Lower lobe of right lung (tissue), 2 donors: ENCODE measurements around the gene PMM2. TPM values are rescaled to one million over a fixed set of nuclear protein-coding genes. Genes with fewer than 3 reads are reported as not detected.
A peak's percentile ranks its signal among the peaks of the same experiment; 100 is the strongest.
"Not testable (repeated sequence)": the region's sequence is repeated elsewhere in the genome, so short reads cannot be mapped to it uniquely, and the experiment has no call there.

Source experiments
- ATAC-seq, 2 donors: fragments of 200-7000 bp; cut with Tn5 transposase; one replicate each; pipeline ENCODE4 v1.9.1; 2020 to 2022; ENCODE audit warnings: mild to moderate bottlenecking in 2 of 2, moderate library complexity in 2 of 2
- DNase-seq: peaks from one replicate; pipeline ENCODE4 v3.0.0-alpha.2; 2020
- H3K27ac ChIP-seq: fragments of 200-600 bp; one replicate; pipeline ENCODE4 v1.8.0; 2022
- H3K27me3 ChIP-seq: fragments of 200-600 bp; one replicate; pipeline ENCODE4 v1.8.0; 2022; ENCODE audit warnings: low read depth
- H3K36me3 ChIP-seq: fragments of 200-600 bp; one replicate; pipeline ENCODE4 v1.8.0; 2022; ENCODE audit warnings: mild to moderate bottlenecking
- H3K4me1 ChIP-seq: fragments of 200-600 bp; one replicate; pipeline ENCODE4 v1.8.0; 2022
- H3K4me3 ChIP-seq: fragments of 200-600 bp; one replicate; pipeline ENCODE4 v1.8.0; 2022; ENCODE audit warnings: mild to moderate bottlenecking
- H3K9me3 ChIP-seq: fragments of 200-600 bp; one replicate; pipeline ENCODE4 v1.8.0; 2022
- intact Hi-C: fragments of 100-400 bp; cut with DNase I; formaldehyde crosslinking; loops from one replicate; pipeline ENCODE4 v1.11.0; 2022
- total RNA-seq: library from RNA; stranded (reverse); fragmentation: NEBNext Ultra II Directional; extraction: Animal tissue kit (Norgen Biotek cat#: 25700); gene quantifications from one replicate; pipeline ENCODE4 v1.2.1, GENCODE V29; 2021
- TF ChIP-seq, protein P1 (sequence below): fragments of 200-600 bp; IDR thresholded peaks from one replicate; pipeline ENCODE4 v1.8.0; 2022; ENCODE audit warnings: antibody characterized with exemption, mild to moderate bottlenecking
- donor health status: DM: no; HTN: yes; CAD: no; lungs with severe emphysema.

PMM2 gene
- total RNA-seq, 1 donor from 2014 or later: 39.3 TPM

DNA sequence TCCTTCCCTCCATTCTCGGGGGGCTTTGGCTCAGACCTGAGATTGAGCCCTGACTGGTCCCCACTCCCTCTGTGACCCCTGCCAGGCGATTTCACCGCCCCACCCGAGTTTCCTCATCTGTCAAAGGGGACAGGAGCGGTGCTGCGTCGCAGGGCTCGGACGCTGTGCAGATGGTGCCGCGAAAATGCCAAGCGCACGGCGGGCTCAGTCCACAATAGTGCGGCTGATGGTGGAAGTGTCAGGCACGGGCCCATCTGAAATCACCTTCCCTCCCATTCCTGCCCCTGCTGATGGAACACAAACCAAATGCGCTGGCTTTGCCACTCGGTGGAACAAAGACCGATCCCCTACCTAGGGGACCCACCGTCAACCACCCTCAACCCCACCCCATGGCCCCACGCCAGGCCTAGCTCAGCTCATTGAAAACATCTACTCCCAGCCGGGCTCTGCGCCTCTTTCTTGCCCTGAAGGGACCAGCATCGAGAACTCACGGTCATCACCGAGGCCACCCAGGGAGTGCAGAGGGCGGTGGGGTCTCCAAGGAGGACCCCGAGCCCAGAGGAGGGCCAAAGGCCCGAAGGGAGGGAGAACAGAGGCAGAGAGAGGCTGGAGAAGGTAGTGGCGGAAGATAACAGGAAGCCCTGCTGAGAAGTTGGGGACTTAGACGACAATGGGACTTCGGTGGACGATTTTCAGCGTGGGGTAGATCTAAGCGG, 69.7 kb downstream of the PMM2 start:
- intact Hi-C loops: no loop called here
- no peak for DNase-seq
- TF ChIP-seq, protein P1, sequence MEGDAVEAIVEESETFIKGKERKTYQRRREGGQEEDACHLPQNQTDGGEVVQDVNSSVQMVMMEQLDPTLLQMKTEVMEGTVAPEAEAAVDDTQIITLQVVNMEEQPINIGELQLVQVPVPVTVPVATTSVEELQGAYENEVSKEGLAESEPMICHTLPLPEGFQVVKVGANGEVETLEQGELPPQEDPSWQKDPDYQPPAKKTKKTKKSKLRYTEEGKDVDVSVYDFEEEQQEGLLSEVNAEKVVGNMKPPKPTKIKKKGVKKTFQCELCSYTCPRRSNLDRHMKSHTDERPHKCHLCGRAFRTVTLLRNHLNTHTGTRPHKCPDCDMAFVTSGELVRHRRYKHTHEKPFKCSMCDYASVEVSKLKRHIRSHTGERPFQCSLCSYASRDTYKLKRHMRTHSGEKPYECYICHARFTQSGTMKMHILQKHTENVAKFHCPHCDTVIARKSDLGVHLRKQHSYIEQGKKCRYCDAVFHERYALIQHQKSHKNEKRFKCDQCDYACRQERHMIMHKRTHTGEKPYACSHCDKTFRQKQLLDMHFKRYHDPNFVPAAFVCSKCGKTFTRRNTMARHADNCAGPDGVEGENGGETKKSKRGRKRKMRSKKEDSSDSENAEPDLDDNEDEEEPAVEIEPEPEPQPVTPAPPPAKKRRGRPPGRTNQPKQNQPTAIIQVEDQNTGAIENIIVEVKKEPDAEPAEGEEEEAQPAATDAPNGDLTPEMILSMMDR: no peak
- ATAC-seq: no peak
- peak overlapping the region; percentile 67 for H3K4me3 ChIP-seq
- peak overlapping the region; percentile 87 for H3K27ac ChIP-seq
- H3K27me3 ChIP-seq: no peaks in the 10 kb centered on the region
- no peaks in the 10 kb centered on the region for H3K9me3 ChIP-seq
- peaks cover 69% of the 10 kb centered on the region for H3K4me1 ChIP-seq
- H3K36me3 ChIP-seq: peaks cover 7% of the 10 kb centered on the region

DNA sequence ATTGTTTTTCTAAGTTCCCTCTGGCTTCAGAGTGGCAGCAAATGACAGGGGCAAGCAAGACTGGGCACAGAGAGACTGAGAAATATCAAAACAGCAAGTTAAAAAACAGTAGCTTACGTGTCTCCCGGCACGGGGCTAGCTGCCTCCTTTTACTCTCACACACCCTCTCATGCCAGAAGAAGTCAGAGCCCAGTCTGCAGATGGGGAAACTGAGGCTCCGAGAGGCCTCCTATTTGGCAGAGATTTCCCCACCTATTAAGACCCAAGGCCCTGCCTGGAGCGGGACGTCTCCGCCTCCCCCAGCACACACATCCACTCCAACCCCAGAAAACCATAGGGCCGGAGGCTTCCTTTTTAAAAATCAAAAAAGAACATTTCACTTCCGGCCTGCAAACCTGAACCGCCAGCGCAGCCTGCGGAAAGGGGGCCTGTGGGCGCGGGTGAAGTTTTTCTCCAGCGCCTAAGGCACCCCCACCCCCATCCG, 70.3 kb downstream of the PMM2 start:
- H3K27me3 ChIP-seq: no peaks in the 10 kb centered on the region
- ATAC-seq (peak in 1 of 2 donors; percentile 0), DNase-seq (no peak)
- H3K4me1 ChIP-seq: peaks cover 63% of the 10 kb centered on the region
- peak overlapping the region; percentile 67 for H3K4me3 ChIP-seq
- TF ChIP-seq, protein P1: no peak
- intact Hi-C loops: no loop called here
- H3K9me3 ChIP-seq: no peaks in the 10 kb centered on the region
- peaks cover 7% of the 10 kb centered on the region for H3K36me3 ChIP-seq
- peak overlapping the region; percentile 87 for H3K27ac ChIP-seq

DNA sequence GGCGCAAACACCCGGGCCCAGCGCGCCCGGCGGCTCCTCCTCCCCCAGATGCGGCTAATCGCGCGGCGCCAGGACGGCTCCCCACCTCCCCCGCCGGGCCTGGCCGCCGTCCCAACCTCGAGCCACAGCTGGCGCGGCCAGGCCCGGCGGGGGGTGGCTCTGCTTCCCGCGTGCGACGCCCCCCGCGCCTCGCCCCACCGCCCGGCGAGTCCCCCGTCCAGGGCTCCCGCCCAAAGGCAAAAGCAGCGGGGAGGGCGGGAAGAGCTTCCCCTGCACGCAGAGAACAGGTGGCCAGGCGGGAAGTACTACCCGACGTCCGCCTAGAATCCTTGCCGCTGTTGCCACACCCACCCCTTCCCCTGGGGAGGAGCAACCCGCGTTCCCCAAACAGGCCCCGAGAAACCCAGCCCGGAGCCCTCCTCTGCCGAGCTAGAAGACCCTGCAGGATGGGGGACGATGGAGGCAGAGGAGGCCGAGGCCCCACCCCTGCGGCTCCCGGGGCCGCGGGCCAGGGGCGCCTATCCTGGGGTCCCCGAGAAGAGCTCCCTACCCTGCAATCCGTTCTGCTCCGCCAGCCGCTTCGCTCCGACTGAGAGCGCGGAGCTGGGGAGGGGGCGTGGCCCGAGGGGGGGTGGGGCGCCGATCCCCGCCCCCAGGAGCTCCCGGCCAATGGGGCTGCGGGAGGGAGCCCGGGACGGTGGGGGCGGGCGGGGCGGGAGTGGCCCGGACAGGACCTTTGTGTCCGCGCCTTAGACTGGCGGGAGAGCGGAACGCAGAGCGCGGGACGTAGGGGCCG, 71.0 kb downstream of the PMM2 start, which contains the start of gene CARHSP1:
Gene CARHSP1 (minus strand): TSS at position 591 of the 796 bp plus-strand sequence. CDS start 9,678 bp downstream, outside the sequence.
- ATAC-seq: peak; percentile 96 to 97
- Histone ChIP-seq H3K27ac (peak within 1 kb of the TSS; percentile 87), H3K27me3 (no peaks in the 10 kb centered on the region), H3K4me3 (peak within 1 kb of the TSS; percentile 67), H3K9me3 (no peaks in the 10 kb centered on the region), H3K36me3 (peaks cover 7% of the 10 kb centered on the region), H3K4me1 (peaks cover 56% of the 10 kb centered on the region)
- intact Hi-C loops: no loop called here
- peak; percentile 90 for DNase-seq
- TF ChIP-seq, protein P1: no peak

DNA sequence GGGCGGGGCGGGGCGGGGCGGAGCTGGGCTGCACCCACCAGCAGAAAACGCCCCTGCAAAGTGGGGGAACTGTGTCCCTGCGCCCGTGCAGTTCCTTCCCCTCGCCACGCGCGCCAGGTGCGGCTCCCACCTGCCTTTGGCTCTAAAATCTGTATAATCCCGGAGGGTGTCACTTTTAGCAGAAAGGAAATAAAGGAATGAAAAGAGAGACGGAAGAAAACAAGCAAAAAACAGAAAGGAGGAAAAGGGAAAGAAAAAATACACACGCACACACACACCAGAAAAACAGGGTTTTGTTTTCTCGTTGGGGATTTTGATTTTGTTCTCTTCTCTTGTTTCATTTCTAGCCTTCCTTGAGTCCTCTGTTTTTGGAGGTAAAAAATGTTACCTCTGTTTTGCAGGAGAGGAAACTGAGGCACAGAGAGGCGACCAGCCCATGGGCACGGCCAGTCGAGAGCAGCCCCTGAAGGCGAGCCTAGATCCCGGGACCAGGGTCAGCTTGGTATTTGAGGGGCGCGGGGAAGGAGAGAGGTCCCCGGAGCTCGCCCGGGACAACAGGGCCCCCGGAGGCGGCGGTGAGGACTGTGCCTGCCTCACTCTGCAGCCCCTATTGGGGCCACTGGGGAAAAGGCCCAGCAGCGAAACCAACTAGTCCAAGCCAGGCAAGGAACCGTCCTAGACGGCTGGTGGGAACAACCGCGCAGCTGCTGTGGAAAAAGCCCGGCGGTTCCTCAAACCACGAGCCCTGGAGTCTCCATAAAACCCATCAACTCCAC, 71.8 kb downstream of the PMM2 start:
- Histone ChIP-seq H3K27ac (peak overlapping the region; percentile 57), H3K27me3 (no peaks in the 10 kb centered on the region), H3K4me3 (peak overlapping the region; percentile 67), H3K9me3 (no peaks in the 10 kb centered on the region), H3K36me3 (no peaks in the 10 kb centered on the region), H3K4me1 (peaks cover 48% of the 10 kb centered on the region)
- intact Hi-C loops: no loop called here
- DNase-seq: no peak
- ATAC-seq: no peak
- TF ChIP-seq, protein P1: peak; percentile 14

DNA sequence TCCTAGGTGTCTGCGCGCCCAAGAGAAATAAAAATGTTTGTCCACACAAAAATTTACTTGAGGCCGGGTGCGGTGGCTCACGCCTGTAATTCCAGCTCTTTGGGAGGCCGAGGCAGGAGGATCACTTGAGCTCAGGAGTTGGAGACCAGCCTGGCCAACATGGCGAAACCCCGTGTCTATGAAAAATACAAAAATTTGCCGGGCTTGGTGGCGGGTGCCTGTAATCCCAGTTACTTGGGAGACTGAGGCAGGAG, 72.3 kb downstream of the PMM2 start:
- intact Hi-C loops, H3K27me3 ChIP-seq, H3K36me3 ChIP-seq, H3K27ac ChIP-seq, H3K9me3 ChIP-seq, H3K4me3 ChIP-seq, DNase-seq, ATAC-seq: not testable (repeated sequence)
- H3K4me1 ChIP-seq: peaks cover 43% of the 10 kb centered on the region
